ENCODE measurements around the gene AURKB. TPM values are rescaled to one million over a fixed set of nuclear protein-coding genes. Genes with fewer than 3 reads are reported as not detected.

AURKB gene
- total RNA-seq, 1 experiment from 2014 or later: 141 TPM

GRCh38 chr17:8220783-8221662 lies 10.6 kb upstream of the AURKB start:
- H3K27me3 ChIP-seq (ENCODE audit: insufficient read depth, low read length): no peaks in the 10 kb centered on the region
- peak; percentile 35 for ATAC-seq
- no peaks in the 10 kb centered on the region for H3K9me2 ChIP-seq (ENCODE audit: insufficient read depth)
- ChIA-PET CTCF (interaction anchor here (1.2 to 1.6 kb wide), 4 partner anchors 99 to 148 kb away, joined by 3 to 7 read pairs (median 3); no protein-coding TSS in a partner anchor), POLR2A (interaction anchor here (0.9 to 7.5 kb wide), 7 partner anchors 9 to 102 kb away, joined by 3 to 63 read pairs (median 45); partner anchors contain the start of genes ALOXE3, AURKB, BORCS6 and CTC1), RAD21 (ENCODE audit: low non-redundant PET in 1 of 2, low total read pairs in 2 of 2, uncharacterized antibody in 2 of 2, unreplicated experiment in 2 of 2) (interaction anchor here (1.0 to 1.8 kb wide), 3 partner anchors 17 to 34 kb away, joined by 4 to 6 read pairs (median 4); partner anchors contain the start of gene BORCS6 (in 1 of the 2))
- DNase-seq (ENCODE audit: low read depth, low spot score): peak; percentile 88
- intact Hi-C loops (cut with micrococcal nuclease): loop anchor here (1.0 to 10.0 kb wide), 3 partner anchors 84 to 154 kb away; partner anchors contain the start of gene KRABD2
- TF ChIP-seq CEBPB (IDR thresholded peaks at IDR 0.05; ENCODE audit: low read depth) (peak; percentile 65), ZBTB33 (IDR thresholded peaks at IDR 0.05; ENCODE audit: extremely low read depth, insufficient replicate concordance, low read length) (peak; percentile 11), REST (IDR thresholded peaks at IDR 0.05; ENCODE audit: low read depth) (no peak), CBX3 (IDR thresholded peaks at IDR 0.05; ENCODE audit: low read depth) (peak; percentile 96), EGR1 (IDR thresholded peaks at IDR 0.05; ENCODE audit: low read depth) (no peak), YY1 (IDR thresholded peaks at IDR 0.05; ENCODE audit: extremely low read depth, insufficient replicate concordance, low read depth, low read length) (peak; percentile 88), ATF3 (IDR thresholded peaks at IDR 0.05) (peak; percentile 98), ZNF274 (IDR thresholded peaks at IDR 0.05; ENCODE audit: low read depth, low read length) (no peak), POLR2AphosphoS5 (IDR thresholded peaks at IDR 0.05; ENCODE audit: low read depth, low read length) (0 out of 2 replicates have a peak, but pooled peaks have one; percentile 20), MAX (IDR thresholded peaks at IDR 0.05) (peak; percentile 74), SIN3A (IDR thresholded peaks at IDR 0.05; ENCODE audit: low read depth) (peak; percentile 47; the same call in 1 of the 2 replicates), FOSL1 (IDR thresholded peaks at IDR 0.05; ENCODE audit: low read depth) (no peak)
- peak overlapping the region; percentile 91 for H3K9ac ChIP-seq (ENCODE audit: low read length)
- H3K4me3 ChIP-seq (replicated peaks in 1 of 2; ENCODE audit: low read depth in 1 of 2, low read length in 2 of 2): peak overlapping the region; percentile 82 to 86
- peak overlapping the region; percentile 83 for H3K27ac ChIP-seq (ENCODE audit: low read depth, low read length)
- H3K4me2 ChIP-seq (ENCODE audit: low read length): peak overlapping the region; percentile 93
- H3K36me3 ChIP-seq (ENCODE audit: control insufficient read depth in 1 of 2, insufficient read depth in 2 of 2, low read length in 2 of 2): no peaks in the 10 kb centered on the region
- H3K9me3 ChIP-seq (ENCODE audit: control insufficient read depth in 1 of 2, insufficient read depth in 1 of 2, low read depth in 1 of 2, low read length in 2 of 2): no peaks in the 10 kb centered on the region
- H3K4me1 ChIP-seq (ENCODE audit: control insufficient read depth in 1 of 2, insufficient read depth in 2 of 2, low read length in 2 of 2): peaks cover 48 to 87% of the 10 kb centered on the region in 2 experiments
- no peaks in the 10 kb centered on the region for H4K20me1 ChIP-seq (ENCODE audit: insufficient read depth)
- no TSS peak for BruUV-seq (replicated peaks)
- peak overlapping the region; percentile 40 for H2AFZ ChIP-seq (ENCODE audit: low read depth, low read length, poor library complexity, severe bottlenecking)
- H3K79me2 ChIP-seq (ENCODE audit: insufficient read depth, low read length): no peaks in the 10 kb centered on the region
